Testis (tissue), 2 donors: ENCODE results near the gene SDC3.

Source experiments
- POLR2A ChIP-seq: fragments of 450-650 bp; IDR thresholded peaks from one replicate; pipeline ENCODE4 v1.6.1; 2017; ENCODE audit warnings: antibody characterized with exemption, mild to moderate bottlenecking, moderate library complexity
- TF ChIP-seq, protein P1 (sequence below), 3 experiments: fragments of 450-650 bp in 2 of 3; fragments of 200-600 bp in 1 of 3; sonication (generic) in 1 of 3; IDR thresholded peaks; one replicate each; pipeline ENCODE4 v1.5.1; 2016 to 2019; ENCODE audit warnings: antibody characterized with exemption in 3 of 3, mild to moderate bottlenecking in 2 of 3, moderate library complexity in 1 of 3

DNA sequence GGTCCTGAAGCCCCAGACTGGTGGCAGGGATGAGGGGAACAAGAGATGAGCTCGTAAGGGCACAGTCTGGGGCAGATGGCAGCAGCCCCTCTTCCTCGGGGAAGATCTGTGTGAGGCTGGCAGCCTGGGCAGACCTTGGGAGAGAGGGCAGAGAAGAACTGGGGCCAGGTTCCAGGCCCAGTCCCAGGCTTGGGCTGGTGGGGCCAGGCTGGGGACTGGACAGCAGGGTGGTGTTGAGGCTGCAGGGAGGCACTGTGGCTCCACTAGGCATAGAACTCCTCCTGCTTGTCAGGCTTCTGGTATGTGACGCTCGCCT is 35.7 kb downstream of the SDC3 start:
- TF ChIP-seq, protein P1, sequence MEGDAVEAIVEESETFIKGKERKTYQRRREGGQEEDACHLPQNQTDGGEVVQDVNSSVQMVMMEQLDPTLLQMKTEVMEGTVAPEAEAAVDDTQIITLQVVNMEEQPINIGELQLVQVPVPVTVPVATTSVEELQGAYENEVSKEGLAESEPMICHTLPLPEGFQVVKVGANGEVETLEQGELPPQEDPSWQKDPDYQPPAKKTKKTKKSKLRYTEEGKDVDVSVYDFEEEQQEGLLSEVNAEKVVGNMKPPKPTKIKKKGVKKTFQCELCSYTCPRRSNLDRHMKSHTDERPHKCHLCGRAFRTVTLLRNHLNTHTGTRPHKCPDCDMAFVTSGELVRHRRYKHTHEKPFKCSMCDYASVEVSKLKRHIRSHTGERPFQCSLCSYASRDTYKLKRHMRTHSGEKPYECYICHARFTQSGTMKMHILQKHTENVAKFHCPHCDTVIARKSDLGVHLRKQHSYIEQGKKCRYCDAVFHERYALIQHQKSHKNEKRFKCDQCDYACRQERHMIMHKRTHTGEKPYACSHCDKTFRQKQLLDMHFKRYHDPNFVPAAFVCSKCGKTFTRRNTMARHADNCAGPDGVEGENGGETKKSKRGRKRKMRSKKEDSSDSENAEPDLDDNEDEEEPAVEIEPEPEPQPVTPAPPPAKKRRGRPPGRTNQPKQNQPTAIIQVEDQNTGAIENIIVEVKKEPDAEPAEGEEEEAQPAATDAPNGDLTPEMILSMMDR (IDR thresholded peaks at IDR 0.05): no peak
- no peak for TF ChIP-seq POLR2A
